Measurements from ENCODE around the gene PLA2G4A. TPM values are rescaled to one million over a fixed set of nuclear protein-coding genes. Genes with fewer than 3 reads are reported as not detected.

The PLA2G4A gene
- polyA plus RNA-seq, 1 of the 3 experiments (the other 2 are of a cell fraction), result 0.26 TPM

DNA sequence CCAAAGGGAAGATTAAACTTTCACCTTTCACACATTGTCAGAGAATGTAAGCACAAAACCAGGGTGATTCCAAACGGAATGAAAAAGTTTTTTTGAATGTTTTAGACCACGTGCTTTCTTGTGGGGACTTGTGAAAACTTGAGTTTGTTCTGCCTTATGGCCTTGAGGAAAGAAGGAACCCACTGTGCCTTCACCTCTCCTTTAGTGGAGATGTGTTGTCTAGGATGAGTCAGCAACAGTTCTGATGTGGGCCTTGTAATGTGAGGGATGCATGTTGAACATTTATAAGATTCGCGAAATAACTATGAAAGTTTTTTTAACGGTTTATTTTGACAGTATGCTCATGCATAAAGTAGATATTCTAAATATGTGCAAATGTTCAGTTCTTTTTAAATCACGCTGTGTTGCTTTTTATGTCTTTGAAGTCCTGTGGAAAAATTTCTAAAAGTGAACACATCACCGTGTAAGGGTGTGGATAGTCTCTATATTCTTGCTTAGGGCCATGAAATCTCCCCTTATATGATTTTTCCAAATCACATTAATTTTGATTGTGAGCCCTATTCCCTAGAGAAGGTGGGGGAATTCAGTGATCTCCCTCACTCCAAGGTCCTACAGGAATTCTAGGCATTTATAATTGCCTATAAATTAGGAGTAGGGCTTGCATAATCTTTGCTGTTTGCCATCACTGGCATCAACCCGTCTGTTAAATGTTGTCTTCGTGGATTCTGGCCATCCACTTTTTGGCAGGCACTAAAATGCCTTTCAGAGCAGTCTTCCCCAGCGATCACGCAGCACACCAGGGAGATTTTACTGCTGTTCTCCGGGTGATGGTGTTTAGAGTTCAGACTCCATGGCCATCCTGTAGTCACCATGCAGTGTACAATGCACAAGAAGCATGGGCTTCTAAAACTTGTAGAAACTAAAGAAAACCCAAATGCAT lies 47.4 kb downstream of the PLA2G4A start:
- CTCF ChIA-PET, result no interaction called here
- DNase-seq, result no peak
- Histone ChIP-seq H3K4me2 (no peak overlapping the region), H3F3A (replicated peaks; ENCODE audit: insufficient read depth) (no peaks in the 10 kb centered on the region), H3K36me3 (replicated peaks in 1 of 2; ENCODE audit: control insufficient read depth in 1 of 2, insufficient read depth in 2 of 2, low read length in 1 of 2) (no peaks in the 10 kb centered on the region), H3K27me3 (ENCODE audit: insufficient read depth) (no peaks in the 10 kb centered on the region), H2AFZ (ENCODE audit: low read depth) (no peak overlapping the region), H4K20me1 (ENCODE audit: insufficient read depth) (no peaks in the 10 kb centered on the region), H3K9me3 (no peaks in the 10 kb centered on the region), H3K4me1 (ENCODE audit: control insufficient read depth in 1 of 2, insufficient read depth in 2 of 2, low read depth in 1 of 2, low read length in 1 of 2) (no peaks in the 10 kb centered on the region; a peak in 2 of 4 replicates), H3K9me2 (no peaks in the 10 kb centered on the region), H3K9ac (no peak overlapping the region), H3K4me3 (ENCODE audit: low read depth in 2 of 2, low read length in 1 of 2) (no peak overlapping the region), H3K79me2 (ENCODE audit: insufficient read depth) (no peaks in the 10 kb centered on the region), H3K27ac (ENCODE audit: low read depth in 2 of 2, low read length in 1 of 2) (no peak overlapping the region)
- TF ChIP-seq, protein P1, sequence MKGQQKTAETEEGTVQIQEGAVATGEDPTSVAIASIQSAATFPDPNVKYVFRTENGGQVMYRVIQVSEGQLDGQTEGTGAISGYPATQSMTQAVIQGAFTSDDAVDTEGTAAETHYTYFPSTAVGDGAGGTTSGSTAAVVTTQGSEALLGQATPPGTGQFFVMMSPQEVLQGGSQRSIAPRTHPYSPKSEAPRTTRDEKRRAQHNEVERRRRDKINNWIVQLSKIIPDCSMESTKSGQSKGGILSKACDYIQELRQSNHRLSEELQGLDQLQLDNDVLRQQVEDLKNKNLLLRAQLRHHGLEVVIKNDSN (IDR thresholded peaks at IDR 0.05; ENCODE audit: borderline replicate concordance, low read depth), result no peak
- TF ChIP-seq JUND (IDR thresholded peaks at IDR 0.05) (no peak), NRF1 (IDR thresholded peaks at IDR 0.05; ENCODE audit: low read depth, low read length) (no peak)
- POLR2A ChIA-PET, result no interaction called here
- 41% methylated on average over 12 of the region's 12 CpGs for WGBS (ENCODE audit: low lambda C conversion rate)

DNA sequence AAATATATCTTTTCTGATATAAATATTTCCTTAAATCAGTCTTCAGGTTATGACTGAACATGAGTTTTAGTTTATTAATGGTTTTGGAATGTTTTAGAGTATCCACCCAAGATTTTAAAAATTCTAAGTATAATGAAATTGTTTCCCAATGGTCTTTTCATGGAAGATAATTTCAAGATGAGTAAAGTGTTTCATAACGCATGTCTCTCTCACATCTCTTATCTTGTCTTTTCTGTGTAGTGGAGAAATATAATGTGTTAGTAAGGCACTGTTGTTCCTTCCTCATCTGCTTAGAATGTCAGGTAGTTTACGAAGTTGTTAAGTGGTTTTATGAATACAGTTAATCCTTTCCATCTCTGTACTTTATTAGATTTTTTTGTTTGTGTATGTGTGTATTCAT lies 49.6 kb downstream of the PLA2G4A start:
- peaks cover 0 to 5% of the 10 kb centered on the region in 2 experiments; a peak in 2 of 4 replicates for H3K4me1 ChIP-seq (ENCODE audit: control insufficient read depth in 1 of 2, insufficient read depth in 2 of 2, low read depth in 1 of 2, low read length in 1 of 2)
- WGBS (ENCODE audit: low lambda C conversion rate), result 32% methylated on average over 2 of the region's 2 CpGs
- H3K4me2 ChIP-seq, result no peak overlapping the region
- H2AFZ ChIP-seq (ENCODE audit: low read depth), result no peak overlapping the region
- no peaks in the 10 kb centered on the region for H3K79me2 ChIP-seq (ENCODE audit: insufficient read depth)
- no peaks in the 10 kb centered on the region for H4K20me1 ChIP-seq (ENCODE audit: insufficient read depth)
- TF ChIP-seq FOXM1 (IDR thresholded peaks at IDR 0.05; ENCODE audit: low read depth) (no peak), NRF1 (IDR thresholded peaks at IDR 0.05; ENCODE audit: low read depth, low read length) (no peak), RFX5 (IDR thresholded peaks at IDR 0.05; ENCODE audit: low read length) (no peak), ELF1 (IDR thresholded peaks at IDR 0.05) (no peak), FOXJ3 (CRISPR knock-in tag; IDR thresholded peaks at IDR 0.05) (no peak), RAD21 (IDR thresholded peaks at IDR 0.05; ENCODE audit: low read length) (no peak), EP300 (IDR thresholded peaks at IDR 0.05; ENCODE audit: borderline replicate concordance in 1 of 2, low read depth in 1 of 2, low read length in 1 of 2) (no peak), SIN3A (IDR thresholded peaks at IDR 0.05; ENCODE audit: borderline replicate concordance, low read depth, low read length) (no peak), NFIC (IDR thresholded peaks at IDR 0.05; ENCODE audit: borderline replicate concordance) (no peak)
- TF ChIP-seq, protein P2, sequence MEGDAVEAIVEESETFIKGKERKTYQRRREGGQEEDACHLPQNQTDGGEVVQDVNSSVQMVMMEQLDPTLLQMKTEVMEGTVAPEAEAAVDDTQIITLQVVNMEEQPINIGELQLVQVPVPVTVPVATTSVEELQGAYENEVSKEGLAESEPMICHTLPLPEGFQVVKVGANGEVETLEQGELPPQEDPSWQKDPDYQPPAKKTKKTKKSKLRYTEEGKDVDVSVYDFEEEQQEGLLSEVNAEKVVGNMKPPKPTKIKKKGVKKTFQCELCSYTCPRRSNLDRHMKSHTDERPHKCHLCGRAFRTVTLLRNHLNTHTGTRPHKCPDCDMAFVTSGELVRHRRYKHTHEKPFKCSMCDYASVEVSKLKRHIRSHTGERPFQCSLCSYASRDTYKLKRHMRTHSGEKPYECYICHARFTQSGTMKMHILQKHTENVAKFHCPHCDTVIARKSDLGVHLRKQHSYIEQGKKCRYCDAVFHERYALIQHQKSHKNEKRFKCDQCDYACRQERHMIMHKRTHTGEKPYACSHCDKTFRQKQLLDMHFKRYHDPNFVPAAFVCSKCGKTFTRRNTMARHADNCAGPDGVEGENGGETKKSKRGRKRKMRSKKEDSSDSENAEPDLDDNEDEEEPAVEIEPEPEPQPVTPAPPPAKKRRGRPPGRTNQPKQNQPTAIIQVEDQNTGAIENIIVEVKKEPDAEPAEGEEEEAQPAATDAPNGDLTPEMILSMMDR (IDR thresholded peaks at IDR 0.05), result no peak
- TF ChIP-seq, protein P3, sequence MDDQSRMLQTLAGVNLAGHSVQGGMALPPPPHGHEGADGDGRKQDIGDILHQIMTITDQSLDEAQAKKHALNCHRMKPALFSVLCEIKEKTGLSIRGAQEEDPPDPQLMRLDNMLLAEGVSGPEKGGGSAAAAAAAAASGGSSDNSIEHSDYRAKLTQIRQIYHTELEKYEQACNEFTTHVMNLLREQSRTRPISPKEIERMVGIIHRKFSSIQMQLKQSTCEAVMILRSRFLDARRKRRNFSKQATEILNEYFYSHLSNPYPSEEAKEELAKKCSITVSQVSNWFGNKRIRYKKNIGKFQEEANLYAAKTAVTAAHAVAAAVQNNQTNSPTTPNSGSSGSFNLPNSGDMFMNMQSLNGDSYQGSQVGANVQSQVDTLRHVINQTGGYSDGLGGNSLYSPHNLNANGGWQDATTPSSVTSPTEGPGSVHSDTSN (IDR thresholded peaks at IDR 0.05), result no peak
- no peak for DNase-seq
- H3K36me3 ChIP-seq (replicated peaks in 1 of 2; ENCODE audit: control insufficient read depth in 1 of 2, insufficient read depth in 2 of 2, low read length in 1 of 2), result no peaks in the 10 kb centered on the region
- ChIA-PET POLR2A (no interaction called here), CTCF (no interaction called here)
- no peaks in the 10 kb centered on the region for H3K27me3 ChIP-seq (ENCODE audit: insufficient read depth)
- no peaks in the 10 kb centered on the region for H3K9me2 ChIP-seq
- no peaks in the 10 kb centered on the region for H3K9me3 ChIP-seq
- H3K4me3 ChIP-seq (ENCODE audit: low read depth in 2 of 2, low read length in 1 of 2), result no peak overlapping the region
- H3K9ac ChIP-seq, result no peak overlapping the region
- no peaks in the 10 kb centered on the region for H3F3A ChIP-seq (replicated peaks; ENCODE audit: insufficient read depth)
- no peak overlapping the region for H3K27ac ChIP-seq (ENCODE audit: low read depth in 2 of 2, low read length in 1 of 2)
